Left lung (tissue), 10 donors: Measurements from ENCODE around the gene GFPT1. TPM values are rescaled to one million over a fixed set of nuclear protein-coding genes. Genes with fewer than 3 reads are reported as not detected.
A peak's percentile ranks its signal among the peaks of the same experiment; 100 is the strongest.

ENCODE experiments used
- ATAC-seq: fragments of 200-7000 bp; cut with Tn5 transposase; one replicate; pipeline ENCODE4 v1.9.1; 2020; ENCODE audit warnings: moderate library complexity
- DNase-seq, 4 donors: peaks; one replicate each; pipeline ENCODE4 v3.0.0-alpha.2; 2013 to 2020
- H3K27ac ChIP-seq, 2 donors: fragments of 200-600 bp; sonication (generic) in 1 of 2; one replicate each; pipeline versions ENCODE4 v1.5.0 to v1.8.0; 2020 to 2021
- H3K27me3 ChIP-seq, 2 donors: fragments of 200-600 bp; sonication (generic) in 1 of 2; one replicate each; pipeline versions ENCODE4 v1.5.0 to v1.8.0; 2020 to 2021
- H3K36me3 ChIP-seq, 2 donors: fragments of 200-600 bp; sonication (generic) in 1 of 2; one replicate each; pipeline versions ENCODE4 v1.5.0 to v1.8.0; 2020 to 2021
- H3K4me1 ChIP-seq, 2 donors: fragments of 200-600 bp; one replicate each; pipeline ENCODE4 v1.8.0; 2021
- H3K4me3 ChIP-seq, 2 donors: fragments of 200-600 bp; sonication (generic) in 1 of 2; one replicate each; pipeline versions ENCODE4 v1.5.0 to v1.8.0; 2020 to 2021; ENCODE audit warnings: mild to moderate bottlenecking in 1 of 2
- H3K9me3 ChIP-seq, 2 donors: fragments of 200-600 bp; sonication (generic) in 1 of 2; one replicate each; pipeline versions ENCODE4 v1.5.0 to v1.8.0; 2020 to 2021
- CTCF ChIP-seq, 2 donors: fragments of 200-600 bp; sonication (generic) in 1 of 2; IDR thresholded peaks; one replicate each; pipeline versions ENCODE4 v1.5.0 to v1.8.0; 2021; ENCODE audit warnings: antibody characterized with exemption in 2 of 2
- intact Hi-C, 2 donors: fragments of 100-400 bp; cut with DNase I; formaldehyde crosslinking; loops; one replicate each; pipeline versions ENCODE4 v1.11.2 to v1.14.2; 2022
- polyA plus RNA-seq, 6 donors: library from polyadenylated mRNA; unstranded; fragments of 120-200 nt; gene quantifications; one replicate each; pipeline ENCODE4 v1.2.1, GENCODE V29; 2013; ENCODE audit not compliant: insufficient read length in 6 of 6
- total RNA-seq, 2 donors: library from RNA; stranded (reverse); fragmentation: NEBNext Ultra II Directional; extraction: Animal tissue kit (Norgen Biotek cat#: 25700); gene quantifications; one replicate each; pipeline ENCODE4 v1.2.1, GENCODE V29; 2021
- donor health status: DM: no; HTN: yes; CAD: no.
- donor health status: DM: no; HTN: no; CAD: no.

The GFPT1 gene
- total and polyA plus RNA-seq, 8 donors = 26.3 to 95.7 (median 30.5) TPM

- DNase-seq (no peak), ATAC-seq (no peak)
- intact Hi-C loops = no loop called here
- Histone ChIP-seq H3K27ac (no peak overlapping the region), H3K4me3 (no peak overlapping the region), H3K27me3 (no peaks in the 10 kb centered on the region), H3K9me3 (peaks cover 0 to 3% of the 10 kb centered on the region in 2 donors), H3K36me3 (no peaks in the 10 kb centered on the region), H3K4me1 (peaks cover 0 to 16% of the 10 kb centered on the region in 2 donors)
- no peak for TF ChIP-seq CTCF (IDR thresholded peaks at IDR 0.05)
Observed at GRCh38 chr2:69298862-69299261, 88.2 kb downstream of the GFPT1 start.

- no peak for TF ChIP-seq CTCF (IDR thresholded peaks at IDR 0.05)
- peak; percentile 56 for ATAC-seq
- no peaks in the 10 kb centered on the region for H3K27me3 ChIP-seq
- intact Hi-C loops = no loop called here
- no peak overlapping the region for H3K4me3 ChIP-seq
- DNase-seq = no peak
- no peak overlapping the region for H3K27ac ChIP-seq
- H3K36me3 ChIP-seq = no peaks in the 10 kb centered on the region
- peaks cover 0 to 16% of the 10 kb centered on the region in 2 donors for H3K4me1 ChIP-seq
- H3K9me3 ChIP-seq = no peaks in the 10 kb centered on the region
Observed at GRCh38 chr2:69298261-69298660, 88.8 kb downstream of the GFPT1 start.

- ATAC-seq (peak; percentile 30), DNase-seq (peak in 1 of 4 donors; percentile 74)
- Histone ChIP-seq H3K36me3 (no peaks in the 10 kb centered on the region), H3K9me3 (no peaks in the 10 kb centered on the region), H3K4me3 (no peak overlapping the region), H3K27me3 (no peaks in the 10 kb centered on the region), H3K4me1 (peaks cover 0 to 16% of the 10 kb centered on the region in 2 donors), H3K27ac (no peak overlapping the region)
- intact Hi-C loops = no loop called here
- TF ChIP-seq CTCF (IDR thresholded peaks at IDR 0.05) = no peak
Observed at GRCh38 chr2:69297216-69297615, 89.8 kb downstream of the GFPT1 start.

GRCh38 chr2:69296421-69296820 is 90.6 kb downstream of the GFPT1 start:
- intact Hi-C loops = no loop called here
- Histone ChIP-seq H3K36me3 (no peaks in the 10 kb centered on the region), H3K4me1 (peaks cover 0 to 16% of the 10 kb centered on the region in 2 donors), H3K27ac (no peak overlapping the region), H3K27me3 (no peaks in the 10 kb centered on the region), H3K9me3 (no peaks in the 10 kb centered on the region), H3K4me3 (no peak overlapping the region)
- no peak for TF ChIP-seq CTCF (IDR thresholded peaks at IDR 0.05)
- DNase-seq = no peak
- ATAC-seq = no peak

GRCh38 chr2:69292256-69292655 is 94.8 kb downstream of the GFPT1 start:
- intact Hi-C loops = no loop called here
- Histone ChIP-seq H3K9me3 (no peaks in the 10 kb centered on the region), H3K36me3 (no peaks in the 10 kb centered on the region), H3K27me3 (no peaks in the 10 kb centered on the region), H3K4me3 (no peak overlapping the region), H3K27ac (no peak overlapping the region), H3K4me1 (no peaks in the 10 kb centered on the region)
- no peak for ATAC-seq
- no peak for TF ChIP-seq CTCF (IDR thresholded peaks at IDR 0.05)
- no peak for DNase-seq
